GM13976 (cell line): ENCODE data around the gene DUSP3.

Source experiments
- DNase-seq: peaks from one replicate; pipeline ENCODE4 v3.0.0; 2012; ENCODE audit warnings: low spot score
- in situ Hi-C: fragments of 300-500 bp; cut with MboI; formaldehyde crosslinking; loops from one replicate; pipeline ENCODE4 v1.12.0; 2022; ENCODE audit warnings: low sequenced_read_pairs, mixed read lengths, inconsistent platforms; ENCODE audit not compliant: unreplicated experiment
- TF ChIP-seq, protein P1 (sequence below): IDR thresholded peaks from 2 replicates; pipeline ENCODE4 v1.5.1; 2012; ENCODE audit warnings: borderline replicate concordance, mild to moderate bottlenecking; ENCODE audit not compliant: insufficient read depth; ENCODE audit errors: extremely low read depth, missing control alignments, control extremely low read depth

The DUSP3 gene

DNA sequence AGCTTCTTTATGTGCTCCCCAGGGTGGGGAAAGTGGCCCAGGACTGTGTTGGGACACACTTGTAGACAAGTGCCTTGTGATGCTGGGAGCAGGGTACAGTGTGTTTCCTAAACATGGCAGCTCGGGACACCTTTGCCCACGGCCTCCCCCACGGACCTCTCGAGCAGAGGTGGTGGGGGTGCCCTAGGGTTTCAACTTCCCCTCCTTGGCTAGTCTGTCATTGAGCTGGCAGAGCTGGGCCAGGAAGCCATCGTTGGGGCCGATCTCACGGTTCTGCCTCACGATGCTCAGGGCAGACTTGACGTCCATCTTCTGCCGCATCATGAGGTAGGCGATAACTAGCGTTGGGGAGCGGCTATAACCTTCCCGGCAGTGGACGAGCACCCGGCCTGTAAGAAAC lies 9.4 kb downstream of the DUSP3 start:
- TF ChIP-seq, protein P1, sequence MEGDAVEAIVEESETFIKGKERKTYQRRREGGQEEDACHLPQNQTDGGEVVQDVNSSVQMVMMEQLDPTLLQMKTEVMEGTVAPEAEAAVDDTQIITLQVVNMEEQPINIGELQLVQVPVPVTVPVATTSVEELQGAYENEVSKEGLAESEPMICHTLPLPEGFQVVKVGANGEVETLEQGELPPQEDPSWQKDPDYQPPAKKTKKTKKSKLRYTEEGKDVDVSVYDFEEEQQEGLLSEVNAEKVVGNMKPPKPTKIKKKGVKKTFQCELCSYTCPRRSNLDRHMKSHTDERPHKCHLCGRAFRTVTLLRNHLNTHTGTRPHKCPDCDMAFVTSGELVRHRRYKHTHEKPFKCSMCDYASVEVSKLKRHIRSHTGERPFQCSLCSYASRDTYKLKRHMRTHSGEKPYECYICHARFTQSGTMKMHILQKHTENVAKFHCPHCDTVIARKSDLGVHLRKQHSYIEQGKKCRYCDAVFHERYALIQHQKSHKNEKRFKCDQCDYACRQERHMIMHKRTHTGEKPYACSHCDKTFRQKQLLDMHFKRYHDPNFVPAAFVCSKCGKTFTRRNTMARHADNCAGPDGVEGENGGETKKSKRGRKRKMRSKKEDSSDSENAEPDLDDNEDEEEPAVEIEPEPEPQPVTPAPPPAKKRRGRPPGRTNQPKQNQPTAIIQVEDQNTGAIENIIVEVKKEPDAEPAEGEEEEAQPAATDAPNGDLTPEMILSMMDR, result no peak
- no peak for DNase-seq
- in situ Hi-C loops, result no loop called here

DNA sequence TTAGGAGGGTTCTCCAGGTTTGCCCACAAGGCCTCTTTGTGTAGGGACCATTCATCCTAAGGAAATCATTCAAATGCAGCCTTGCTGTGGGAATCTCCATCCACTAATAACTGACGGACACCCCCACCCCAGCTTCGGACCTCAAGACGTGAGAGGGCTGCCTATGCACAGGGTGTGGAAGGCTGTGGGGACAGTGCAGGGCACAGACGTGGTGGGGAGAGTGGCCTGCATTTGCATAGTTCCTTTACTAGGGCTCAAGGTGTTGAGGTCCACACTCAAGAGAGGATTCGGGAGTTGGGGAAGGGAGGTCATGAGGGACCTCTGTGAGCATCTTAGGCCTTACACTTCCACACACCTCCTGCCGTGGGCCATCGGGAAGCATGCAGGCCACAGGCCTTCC lies 9.8 kb downstream of the DUSP3 start:
- in situ Hi-C loops, result no loop called here
- no peak for DNase-seq
- TF ChIP-seq, protein P1, result no peak

DNA sequence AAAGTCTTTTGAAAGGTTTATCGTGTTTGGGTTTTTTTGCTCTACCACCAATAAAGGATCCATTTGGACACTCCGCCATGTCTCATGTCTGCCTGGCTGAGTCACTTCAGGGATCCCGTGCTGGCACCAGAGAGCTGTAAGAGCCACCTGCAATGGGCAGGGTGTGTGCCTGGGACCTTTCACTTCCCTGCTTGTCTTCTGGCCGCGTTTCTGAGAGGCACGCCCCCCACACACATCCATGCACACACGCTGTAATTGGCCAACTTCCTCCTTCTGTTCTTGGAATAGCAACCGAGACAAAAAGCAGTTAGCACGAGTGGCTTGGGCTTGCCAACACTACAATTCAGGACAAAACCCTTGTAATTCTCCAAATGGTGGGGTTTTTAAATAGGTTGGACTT lies 10.4 kb downstream of the DUSP3 start:
- DNase-seq, result no peak
- in situ Hi-C loops, result no loop called here
- TF ChIP-seq, protein P1, result no peak

DNA sequence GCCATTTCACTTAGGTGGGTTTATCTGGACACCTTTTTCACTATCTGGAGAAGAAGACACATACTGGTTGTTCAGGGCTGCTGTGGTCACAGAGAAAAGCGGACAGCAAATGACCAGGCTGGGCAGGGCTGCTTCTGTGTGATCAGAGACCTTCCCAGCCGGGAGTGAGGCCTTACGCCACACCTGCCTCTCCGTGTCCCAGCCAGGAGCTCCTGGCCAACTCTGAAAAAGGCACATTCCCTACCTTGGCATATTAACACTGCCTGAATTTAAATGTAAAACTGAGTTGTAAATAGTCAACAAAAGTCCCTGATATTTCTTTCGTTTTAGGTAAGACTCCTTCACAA lies 11.1 kb downstream of the DUSP3 start:
- DNase-seq, result no peak
- in situ Hi-C loops, result no loop called here
- TF ChIP-seq, protein P1, result no peak

DNA sequence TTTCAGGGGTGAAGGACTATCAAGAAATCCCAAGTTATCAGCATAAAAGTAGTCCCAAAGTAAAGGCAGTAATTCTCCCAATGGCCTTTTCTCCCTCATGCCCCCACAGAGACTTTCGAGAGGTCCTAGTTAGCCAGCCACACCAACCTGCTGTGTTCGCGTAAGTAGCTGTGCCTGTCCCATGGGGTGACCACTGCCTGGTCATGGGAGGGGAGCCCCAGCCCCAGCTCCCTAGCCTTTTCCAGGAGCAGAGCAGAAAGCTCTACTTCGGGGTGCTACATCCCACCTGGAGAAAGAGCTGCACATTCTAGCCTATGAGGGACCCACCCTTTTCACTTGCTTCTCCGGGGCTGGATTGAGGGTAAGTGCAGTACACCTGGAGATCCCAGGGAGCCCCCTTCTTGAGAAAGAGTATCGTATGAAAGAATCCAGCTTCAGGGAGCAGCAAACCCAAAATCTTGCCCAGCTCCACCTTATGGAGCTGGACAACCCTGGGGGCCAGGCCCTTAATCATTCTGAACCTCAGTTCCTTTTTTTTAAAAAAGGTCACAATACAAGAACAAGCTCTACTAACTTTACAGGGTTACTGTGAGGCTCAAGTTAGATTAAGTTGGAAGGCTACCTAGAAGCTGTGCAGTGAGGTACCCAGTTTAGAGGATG lies 11.6 kb downstream of the DUSP3 start:
- in situ Hi-C loops, result no loop called here
- TF ChIP-seq, protein P1, result no peak
- DNase-seq, result no peak

DNA sequence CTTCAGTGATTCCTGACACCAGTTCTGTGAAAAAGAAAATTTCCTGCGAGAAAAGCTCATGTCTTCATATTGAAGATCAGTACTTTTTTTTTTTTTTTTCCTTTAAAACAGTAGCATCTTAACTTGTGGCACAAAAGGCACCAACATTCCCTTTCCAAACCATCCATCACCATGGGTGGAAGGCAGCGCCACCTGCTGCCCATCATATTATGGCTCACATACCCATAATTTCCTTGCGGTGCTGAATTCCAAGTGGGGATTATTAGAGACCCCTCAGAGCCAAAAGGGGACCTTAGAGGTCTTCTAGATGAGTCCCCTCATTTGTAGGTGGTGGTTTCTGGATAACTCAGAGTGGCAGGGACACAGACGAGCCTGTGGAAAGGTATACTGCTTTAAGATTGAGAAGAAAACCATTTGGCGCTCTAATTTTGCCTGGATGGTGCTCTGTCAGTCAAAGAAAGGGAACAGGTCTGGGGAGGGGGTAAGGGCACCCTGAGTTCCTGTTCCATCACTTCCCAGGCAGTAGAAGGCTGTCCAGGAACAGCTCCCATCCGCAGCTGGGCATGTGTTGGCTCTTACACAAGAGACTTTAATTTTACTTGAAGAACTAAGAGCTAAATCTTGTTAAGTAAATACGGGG lies 12.2 kb downstream of the DUSP3 start:
- TF ChIP-seq, protein P1, result peak; percentile 83
- DNase-seq, result no peak
- in situ Hi-C loops, result no loop called here
